ENCODE measurements around the gene SMPD3. TPM values are rescaled to one million over a fixed set of nuclear protein-coding genes. Genes with fewer than 3 reads are reported as not detected.
A peak's percentile ranks its signal among the peaks of the same experiment; 100 is the strongest.

The SMPD3 gene
- total RNA-seq, 2 donors from 2014 or later = 0.19 to 0.23 TPM

GRCh38 chr16:68416057-68417046 is 32.0 kb downstream of the SMPD3 start:
- intact Hi-C loops (cut with DNase I) = no loop called here
- DNase-seq (ENCODE audit: low spot score) = no peak

- intact Hi-C loops (cut with DNase I) = no loop called here
- DNase-seq (ENCODE audit: low spot score) = peak; percentile 37
Measured at GRCh38 chr16:68414581-68414980, 33.7 kb downstream of the SMPD3 start.

- intact Hi-C loops (cut with DNase I) = no loop called here
- peak; percentile 49 for DNase-seq (ENCODE audit: low spot score)
Measured at GRCh38 chr16:68412061-68412460, 36.2 kb downstream of the SMPD3 start.

- intact Hi-C loops (cut with DNase I) = no loop called here
- peak; percentile 70 for DNase-seq (ENCODE audit: low spot score)
Measured at GRCh38 chr16:68411086-68411485, 37.2 kb downstream of the SMPD3 start.

GRCh38 chr16:68408967-68409366 is 39.3 kb downstream of the SMPD3 start:
- peak; percentile 40 for DNase-seq (ENCODE audit: low spot score)
- intact Hi-C loops (cut with DNase I) = no loop called here

- DNase-seq (ENCODE audit: low spot score) = no peak
- intact Hi-C loops (cut with DNase I) = no loop called here
Measured at GRCh38 chr16:68408428-68408827, 39.9 kb downstream of the SMPD3 start.

- intact Hi-C loops (cut with DNase I) = no loop called here
- peak; percentile 60 for DNase-seq (ENCODE audit: low spot score)
Measured at GRCh38 chr16:68406458-68407152, 41.7 kb downstream of the SMPD3 start.

GRCh38 chr16:68404736-68405345 is 43.5 kb downstream of the SMPD3 start:
- intact Hi-C loops (cut with DNase I) = no loop called here
- peak; percentile 37 for DNase-seq (ENCODE audit: low spot score)

GRCh38 chr16:68403704-68404103 is 44.6 kb downstream of the SMPD3 start:
- peak; percentile 36 for DNase-seq (ENCODE audit: low spot score)
- intact Hi-C loops (cut with DNase I) = no loop called here

GRCh38 chr16:68403177-68403576 is 45.1 kb downstream of the SMPD3 start:
- intact Hi-C loops (cut with DNase I) = no loop called here
- no peak for DNase-seq (ENCODE audit: low spot score)

- peak; percentile 50 for DNase-seq (ENCODE audit: low spot score)
- intact Hi-C loops (cut with DNase I) = no loop called here
Measured at GRCh38 chr16:68402748-68403040, 45.6 kb downstream of the SMPD3 start.

- intact Hi-C loops (cut with DNase I) = no loop called here
- peak; percentile 58 for DNase-seq (ENCODE audit: low spot score)
Measured at GRCh38 chr16:68401871-68402747, 46.2 kb downstream of the SMPD3 start.

GRCh38 chr16:68400924-68401460 is 47.3 kb downstream of the SMPD3 start:
- DNase-seq (ENCODE audit: low spot score) = peak; percentile 46
- intact Hi-C loops (cut with DNase I) = no loop called here

- DNase-seq (ENCODE audit: low spot score) = peak; percentile 53
- intact Hi-C loops (cut with DNase I) = no loop called here
Measured at GRCh38 chr16:68400083-68400923, 48.0 kb downstream of the SMPD3 start.

- DNase-seq (ENCODE audit: low spot score) = peak; percentile 10
- intact Hi-C loops (cut with DNase I) = loop anchor here in 1 of 2 donors (5.0 kb wide), 1 partner anchor 108 kb away; no protein-coding TSS in a partner anchor
Measured at GRCh38 chr16:68399456-68399855, 48.9 kb downstream of the SMPD3 start.

- no peak for DNase-seq (ENCODE audit: low spot score)
- intact Hi-C loops (cut with DNase I) = loop anchor here in 1 of 2 donors (5.0 kb wide), 1 partner anchor 110 kb away; no protein-coding TSS in a partner anchor
Measured at GRCh38 chr16:68397710-68398201, 50.6 kb downstream of the SMPD3 start.

- intact Hi-C loops (cut with DNase I) = loop anchor here in 1 of 2 donors (5.0 kb wide), 1 partner anchor 111 kb away; no protein-coding TSS in a partner anchor
- no peak for DNase-seq (ENCODE audit: low spot score)
Measured at GRCh38 chr16:68396481-68396880, 51.8 kb downstream of the SMPD3 start.

- DNase-seq (ENCODE audit: low spot score) = no peak
- intact Hi-C loops (cut with DNase I) = loop anchor here in 1 of 2 donors (5.0 kb wide), 1 partner anchor 111 kb away; no protein-coding TSS in a partner anchor
Measured at GRCh38 chr16:68395815-68396214, 52.5 kb downstream of the SMPD3 start.

Measured in posterior vena cava (tissue), 2 donors.